ENCODE results near the gene SDK2.

GRCh38 chr17:73357318-73357717 is 286.9 kb downstream of the SDK2 start:
- TF ChIP-seq, protein P1, sequence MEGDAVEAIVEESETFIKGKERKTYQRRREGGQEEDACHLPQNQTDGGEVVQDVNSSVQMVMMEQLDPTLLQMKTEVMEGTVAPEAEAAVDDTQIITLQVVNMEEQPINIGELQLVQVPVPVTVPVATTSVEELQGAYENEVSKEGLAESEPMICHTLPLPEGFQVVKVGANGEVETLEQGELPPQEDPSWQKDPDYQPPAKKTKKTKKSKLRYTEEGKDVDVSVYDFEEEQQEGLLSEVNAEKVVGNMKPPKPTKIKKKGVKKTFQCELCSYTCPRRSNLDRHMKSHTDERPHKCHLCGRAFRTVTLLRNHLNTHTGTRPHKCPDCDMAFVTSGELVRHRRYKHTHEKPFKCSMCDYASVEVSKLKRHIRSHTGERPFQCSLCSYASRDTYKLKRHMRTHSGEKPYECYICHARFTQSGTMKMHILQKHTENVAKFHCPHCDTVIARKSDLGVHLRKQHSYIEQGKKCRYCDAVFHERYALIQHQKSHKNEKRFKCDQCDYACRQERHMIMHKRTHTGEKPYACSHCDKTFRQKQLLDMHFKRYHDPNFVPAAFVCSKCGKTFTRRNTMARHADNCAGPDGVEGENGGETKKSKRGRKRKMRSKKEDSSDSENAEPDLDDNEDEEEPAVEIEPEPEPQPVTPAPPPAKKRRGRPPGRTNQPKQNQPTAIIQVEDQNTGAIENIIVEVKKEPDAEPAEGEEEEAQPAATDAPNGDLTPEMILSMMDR (IDR thresholded peaks at IDR 0.05) = no peak
- TF ChIP-seq EHF (CRISPR knock-in tag; IDR thresholded peaks at IDR 0.05) = no peak
- TF ChIP-seq POLR2A (IDR thresholded peaks at IDR 0.05; ENCODE audit: low read length) = no peak
- no peak for TF ChIP-seq RAD21 (conservative IDR thresholded peaks at IDR 0.05 in 1 of 2, IDR thresholded peaks at IDR 0.05 in 1 of 2)
- TF ChIP-seq RNF2 (IDR thresholded peaks at IDR 0.05; ENCODE audit: borderline replicate concordance, low read depth) = no peak

All from A549 (cell line).